Posterior vena cava (tissue), 2 donors: Measurements from ENCODE around the gene XRCC3. TPM values are rescaled to one million over a fixed set of nuclear protein-coding genes. Genes with fewer than 3 reads are reported as not detected.
A peak's percentile ranks its signal among the peaks of the same experiment; 100 is the strongest.

Source experiments
- DNase-seq: peaks from one replicate; pipeline ENCODE4 v3.0.0-alpha.2; 2020; ENCODE audit warnings: low spot score
- intact Hi-C, 2 donors: fragments of 100-400 bp; cut with DNase I; formaldehyde crosslinking; loops; one replicate each; pipeline versions ENCODE4 v1.14.1 to v1.14.2; 2022 to 2023
- total RNA-seq, 2 donors: library from RNA; stranded (reverse); fragmentation: NEBNext Ultra II Directional; extraction: Animal tissue kit (Norgen Biotek cat#: 25700); gene quantifications; one replicate each; pipeline ENCODE4 v1.2.1, GENCODE V29; 2021
- donor health status: DM: yes; HTN: yes; CAD: no.
- donor health status: DM: yes; HTN: yes; CAD: no.

XRCC3 gene
- total RNA-seq, 2 donors from 2014 or later, result 4.0 to 4.9 TPM

DNA sequence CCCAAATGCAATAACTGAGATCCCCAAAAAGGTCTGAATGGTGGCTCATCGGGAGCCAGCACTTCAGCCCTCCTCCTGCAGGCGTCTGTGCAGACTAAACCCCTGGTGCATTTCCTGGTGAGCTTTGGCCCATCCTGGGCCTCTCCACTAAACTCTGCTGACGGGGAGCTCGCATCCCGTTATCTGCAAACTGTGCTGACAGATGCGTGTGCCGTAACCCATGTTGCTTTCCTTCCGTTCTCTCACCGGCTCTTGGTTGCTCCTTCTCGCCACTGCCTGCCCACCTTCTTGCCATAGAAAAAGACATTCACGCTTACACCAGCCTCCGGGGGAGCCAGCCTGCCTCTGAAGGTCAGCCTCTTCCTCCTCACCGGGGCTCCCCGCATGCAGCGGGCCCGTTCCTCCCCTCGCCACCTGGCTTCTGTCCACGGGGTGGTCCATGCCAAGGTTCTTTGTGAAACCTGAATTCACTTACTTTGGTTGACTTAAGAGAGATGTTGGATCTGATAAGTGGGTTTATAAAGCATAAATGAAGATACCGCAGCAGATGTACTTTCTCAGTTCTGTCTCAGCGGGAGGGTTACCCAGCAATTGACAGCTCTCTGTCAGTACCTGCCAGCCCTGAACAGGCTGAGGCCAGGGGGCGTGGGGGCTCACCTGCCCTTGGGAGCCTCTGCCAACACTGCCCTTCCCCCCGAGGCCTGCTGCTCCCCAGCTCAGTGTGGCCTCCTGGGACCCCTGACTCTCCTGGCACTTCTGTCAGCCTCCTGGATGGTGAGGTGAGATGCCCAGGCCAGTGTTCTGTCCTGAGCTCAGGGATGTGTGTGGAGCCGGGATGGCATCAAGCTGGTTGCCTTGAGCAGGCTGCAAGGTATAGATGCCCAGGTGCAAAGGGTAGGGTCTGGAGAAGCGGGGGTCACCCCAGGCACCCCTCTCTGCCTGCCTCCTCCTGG lies 14.5 kb upstream of the XRCC3 start:
- intact Hi-C loops, result no loop called here
- DNase-seq, result no peak

DNA sequence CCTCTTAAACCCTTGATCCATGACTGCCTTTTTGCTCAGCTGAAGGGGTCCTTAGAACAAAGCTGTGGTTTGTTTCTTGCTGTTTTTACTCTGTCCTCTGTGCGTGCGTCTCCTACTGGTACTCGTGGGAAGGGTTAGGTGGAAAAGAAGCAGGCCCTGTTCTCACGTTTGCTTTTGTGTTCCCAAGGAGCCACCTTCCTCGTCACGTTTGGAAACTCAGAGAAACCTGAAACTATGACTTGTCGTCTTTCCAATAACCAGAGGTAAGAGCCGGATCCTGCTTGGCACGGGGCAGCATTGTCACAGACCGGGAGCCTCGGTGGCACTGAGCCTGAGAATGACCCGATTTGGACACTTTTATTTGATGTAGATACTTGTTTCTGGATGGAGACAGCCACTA lies 13.5 kb upstream of the XRCC3 start:
- intact Hi-C loops, result loop anchor here in 1 of 2 donors (1.0 kb wide), 1 partner anchor 33 kb away; no protein-coding TSS in a partner anchor
- DNase-seq, result no peak

DNA sequence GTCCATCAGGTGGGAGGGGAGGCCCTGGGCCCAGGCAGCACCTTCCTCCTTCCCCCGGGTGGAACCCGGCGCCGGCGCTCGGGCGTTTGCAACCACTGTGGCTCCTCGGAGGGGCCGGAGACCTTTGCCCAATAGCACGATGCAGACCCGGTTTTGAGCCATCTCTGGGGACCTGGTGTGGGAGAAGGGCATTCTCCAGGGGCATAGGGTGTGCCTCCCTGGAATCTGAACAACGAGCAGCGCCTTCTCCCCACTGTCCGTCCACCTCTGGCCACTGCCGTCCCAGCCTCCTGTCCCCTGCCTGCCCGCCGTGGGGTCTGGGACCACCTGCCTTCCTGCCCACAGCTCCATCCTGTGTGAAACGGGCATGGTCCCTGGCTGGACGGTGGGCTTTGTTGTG lies 12.9 kb upstream of the XRCC3 start:
- no peak for DNase-seq
- intact Hi-C loops, result loop anchor here in 1 of 2 donors (1.0 kb wide), 1 partner anchor 33 kb away; no protein-coding TSS in a partner anchor

DNA sequence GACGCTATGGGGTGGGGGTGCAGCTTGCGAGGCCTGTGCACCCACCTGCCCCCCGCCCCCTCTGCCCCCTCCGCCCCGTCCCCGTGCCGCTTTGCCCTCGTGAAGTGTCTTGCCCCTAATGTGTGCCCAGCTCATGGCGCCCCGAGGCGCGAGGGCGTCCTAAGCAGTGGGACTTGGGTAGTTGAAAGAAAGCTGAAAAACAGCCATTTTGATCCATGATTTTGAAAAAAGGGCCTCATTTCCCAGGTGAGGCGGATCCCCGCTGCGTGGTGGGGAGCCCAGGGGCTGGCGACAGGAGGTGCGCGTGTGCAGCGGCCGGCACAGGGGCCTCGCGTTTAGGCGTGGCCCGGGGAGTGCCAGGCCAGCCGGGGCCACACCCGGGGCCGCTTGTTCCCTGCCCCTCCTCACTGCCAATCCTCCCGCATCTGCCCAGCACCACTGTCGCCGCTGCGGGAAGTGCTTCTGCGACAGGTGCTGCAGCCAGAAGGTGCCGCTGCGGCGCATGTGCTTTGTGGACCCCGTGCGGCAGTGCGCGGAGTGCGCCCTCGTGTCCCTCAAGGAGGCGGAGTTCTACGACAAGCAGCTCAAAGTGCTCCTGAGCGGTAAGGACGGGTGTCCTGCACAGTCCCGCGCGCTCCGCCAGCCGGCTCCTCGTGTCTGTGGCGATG lies 12.2 kb upstream of the XRCC3 start:
- intact Hi-C loops, result no loop called here
- DNase-seq, result no peak

DNA sequence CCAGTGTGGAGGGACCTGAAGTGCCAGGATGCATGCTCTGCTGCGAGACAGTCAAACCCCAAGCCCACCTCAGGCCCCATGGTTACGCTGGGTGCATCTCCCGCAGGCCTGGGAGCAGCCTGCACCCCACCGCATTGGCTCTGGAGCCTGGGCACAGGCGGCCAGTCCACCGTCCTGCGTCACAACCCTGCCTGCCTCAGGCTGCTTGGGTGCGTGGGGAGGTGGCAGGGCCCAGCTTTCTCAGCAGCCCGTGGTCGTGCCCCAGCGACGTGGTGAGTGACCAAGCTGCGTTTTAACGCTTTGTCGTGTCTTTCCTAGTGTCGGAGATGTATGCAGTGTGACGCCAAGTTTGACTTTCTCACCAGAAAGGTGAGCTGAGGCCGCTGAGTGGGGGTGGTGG lies 11.2 kb upstream of the XRCC3 start:
- DNase-seq, result no peak
- intact Hi-C loops, result no loop called here

GRCh38 chr14:103725739-103726395 lies 10.6 kb upstream of the XRCC3 start:
- intact Hi-C loops, result no loop called here
- DNase-seq, result no peak

- DNase-seq, result no peak
- intact Hi-C loops, result no loop called here
These were observed 9.9 kb upstream of the XRCC3 start for GRCh38 chr14:103725001-103725682.

- DNase-seq, result peak; percentile 94
These were observed 8.9 kb upstream of the XRCC3 start for GRCh38 chr14:103724116-103724515.

DNA sequence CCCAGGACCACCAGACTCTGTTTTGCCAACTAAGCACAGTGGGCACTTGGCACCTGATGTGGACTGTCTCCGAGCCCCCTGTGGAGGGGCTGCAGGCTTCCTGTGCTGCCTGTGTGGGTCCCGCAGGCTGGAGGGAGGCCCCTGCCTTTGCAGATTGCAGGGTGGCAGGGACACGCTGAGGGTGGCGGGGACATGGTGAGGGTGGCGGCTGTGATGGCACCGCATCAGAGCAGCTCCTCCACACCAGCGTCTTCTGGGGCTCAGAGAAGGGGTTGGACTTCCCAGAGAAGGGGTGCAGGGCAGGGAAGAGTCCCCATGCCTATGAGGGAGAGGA lies 8.5 kb upstream of the XRCC3 start:
- intact Hi-C loops, result no loop called here

More at GRCh38 chr14:103724116-103724515, 8.9 kb upstream of the XRCC3 start:
- intact Hi-C loops, result no loop called here

DNA sequence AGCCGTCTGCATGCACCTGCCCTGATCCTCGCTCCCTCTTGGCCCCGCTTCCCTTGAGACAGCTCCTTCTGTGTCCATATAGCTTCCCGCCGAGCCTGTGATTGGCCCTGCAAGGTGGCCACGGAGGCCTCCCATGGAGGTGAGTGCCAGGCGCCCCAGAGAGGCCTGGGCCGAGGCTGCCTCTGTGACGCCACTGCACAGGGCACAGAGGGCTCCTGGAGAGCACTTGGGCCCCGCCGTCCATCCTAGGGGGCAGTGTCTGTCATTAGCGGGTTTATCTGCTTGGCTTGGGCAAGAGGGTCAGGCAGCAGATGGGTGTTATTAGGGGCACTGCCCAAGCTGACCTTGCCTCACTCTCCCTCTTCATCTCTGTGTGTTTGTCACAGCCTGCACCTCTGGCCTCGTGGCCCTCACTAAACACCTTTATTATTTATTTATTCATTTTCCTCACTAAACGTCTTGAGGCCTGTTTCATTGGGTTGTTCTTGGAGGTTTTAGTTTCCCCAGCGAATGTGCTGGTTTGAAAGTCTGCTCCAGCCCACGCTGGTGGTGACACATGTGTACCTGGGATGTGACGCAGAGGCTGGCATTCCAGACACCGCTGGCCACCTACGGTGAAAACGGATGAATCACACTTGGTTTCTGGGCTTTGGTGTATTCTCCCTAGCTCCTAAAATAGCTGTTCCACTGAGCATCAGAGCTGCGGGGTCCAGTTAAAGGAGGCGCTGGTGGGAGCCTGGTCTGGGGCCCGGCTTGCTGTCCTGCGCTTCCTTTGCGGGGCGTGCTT lies 6.3 kb upstream of the XRCC3 start:
- no peak for DNase-seq
- intact Hi-C loops, result no loop called here

More for the DNA sequence above, 8.5 kb upstream of the XRCC3 start:
- DNase-seq, result no peak

GRCh38 chr14:103719751-103720150 lies 4.5 kb upstream of the XRCC3 start:
- no peak for DNase-seq
- intact Hi-C loops, result no loop called here

- DNase-seq, result no peak
- intact Hi-C loops, result no loop called here
These were observed 3.3 kb upstream of the XRCC3 start for GRCh38 chr14:103718572-103718971.

DNA sequence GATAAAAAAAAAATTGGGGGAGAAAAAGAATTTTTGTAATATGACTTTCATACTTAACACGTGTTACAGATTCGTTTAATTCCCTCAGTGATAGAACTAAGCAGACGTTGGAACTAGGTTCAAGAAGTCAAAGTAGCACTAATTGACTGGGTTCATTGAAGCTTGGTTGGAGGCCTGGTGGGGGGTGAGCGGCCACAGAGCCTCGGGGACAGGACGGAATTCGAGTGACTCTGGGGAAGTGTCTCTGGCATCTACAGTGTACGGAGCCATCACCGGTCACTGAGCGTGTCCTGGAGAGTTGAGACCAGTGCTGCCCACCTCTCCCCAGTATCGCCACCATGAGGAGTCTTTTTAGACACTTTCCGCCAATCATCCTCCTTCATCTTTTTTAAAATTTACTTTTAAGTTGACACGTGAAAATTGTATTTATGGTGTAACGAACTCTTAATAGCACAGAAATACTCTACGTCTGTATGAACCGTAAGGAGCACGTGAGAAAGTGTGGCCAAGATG lies 1.7 kb upstream of the XRCC3 start:
- DNase-seq, result no peak
- intact Hi-C loops, result no loop called here

- peak; percentile 87 for DNase-seq
- intact Hi-C loops, result no loop called here
These were observed 995 bp upstream of the XRCC3 start for GRCh38 chr14:103716091-103716801.

DNA sequence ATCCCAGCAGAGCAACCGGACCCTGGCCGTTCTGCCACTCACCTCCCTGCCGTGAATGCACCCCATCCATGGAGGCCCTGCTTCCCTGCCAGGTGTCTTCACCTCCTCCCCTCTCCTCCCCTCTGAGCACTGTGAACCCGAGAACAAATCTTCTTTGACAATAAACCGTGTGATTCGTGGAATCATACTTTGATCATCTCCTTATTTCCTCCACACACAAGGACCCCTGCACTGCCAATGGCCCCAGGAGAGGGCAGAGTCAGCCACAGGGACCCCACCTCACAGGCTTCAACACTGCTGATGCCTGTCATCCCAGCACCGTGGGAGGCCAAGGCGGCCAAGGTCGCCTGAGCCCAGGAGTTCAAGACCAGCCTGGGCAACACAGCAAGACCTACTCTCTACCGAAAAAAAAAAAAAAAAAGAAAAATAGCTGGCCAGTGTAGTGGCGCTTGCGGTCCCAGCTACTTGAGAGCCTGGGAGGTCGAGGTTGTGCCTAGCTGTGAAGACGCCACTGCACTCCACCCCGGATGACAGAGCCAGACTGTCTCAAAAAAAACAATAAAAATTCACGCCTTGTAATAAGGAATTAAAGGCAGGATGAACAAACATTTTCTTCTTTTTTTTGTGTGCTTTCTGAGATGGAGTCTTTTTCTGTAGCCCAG lies 1.1 kb downstream of the XRCC3 start:
- no peak for DNase-seq
- intact Hi-C loops, result no loop called here

DNA sequence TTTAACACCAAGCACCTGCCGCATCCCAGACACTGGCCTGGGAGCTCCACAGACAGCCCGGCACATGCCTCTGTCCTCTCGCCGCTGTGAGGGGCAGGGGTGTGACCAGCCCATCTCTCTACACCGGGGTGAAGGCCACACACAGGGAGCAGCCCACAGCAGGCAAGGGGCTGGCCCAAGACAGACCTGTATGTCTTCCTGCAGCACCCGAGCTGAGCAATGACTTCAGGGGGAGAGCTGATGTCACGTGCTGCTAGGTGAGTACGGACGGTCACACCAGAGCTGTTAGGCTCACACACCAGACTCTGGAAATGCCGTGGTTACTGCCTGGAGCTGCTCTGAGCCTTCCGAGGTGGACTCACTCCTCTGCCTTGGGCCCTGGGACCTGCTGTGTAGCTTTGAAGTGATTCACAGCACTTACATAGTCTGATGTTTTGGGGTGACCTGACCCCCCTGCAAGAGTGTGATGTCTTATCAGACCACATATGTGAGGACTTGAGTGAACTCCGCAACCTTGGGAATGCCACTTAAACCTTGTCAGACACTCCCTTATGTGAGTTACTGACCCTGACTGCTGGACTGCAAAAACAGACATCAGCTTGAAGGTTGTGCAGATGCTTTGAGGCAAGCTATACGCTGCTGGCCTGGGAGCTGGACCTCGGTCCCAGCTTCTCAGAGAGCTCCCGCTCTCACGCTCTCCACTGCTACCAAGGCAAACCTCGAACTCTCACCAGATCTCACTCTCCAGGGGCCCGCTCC lies 1.8 kb downstream of the XRCC3 start:
- no peak for DNase-seq
- intact Hi-C loops, result no loop called here
